Activated CD4-positive, alpha-beta memory T cell treated with anti-CD3 and anti-CD28 coated beads, Interleukin-2, amount 10 ng/mL, durations not matched to agents 7 days and 5 days (primary cell): Measurements from ENCODE around the gene FGF4. TPM values are rescaled to one million over a fixed set of nuclear protein-coding genes. Genes with fewer than 3 reads are reported as not detected.

Experiments used
- CTCF ChIA-PET: fragments of 350-600 bp; sonication (Branson Sonifier 250); formaldehyde crosslinking; loops from one replicate; lab custom pipeline; 2021; ENCODE audit warnings: antibody characterized with exemption, inconsistent platforms; lab: Charles Lee
- POLR2A ChIA-PET: fragments of 350-600 bp; sonication (Branson Sonifier 250); formaldehyde crosslinking; loops from one replicate; lab custom pipeline; 2021; ENCODE audit warnings: antibody characterized with exemption; lab: Charles Lee
- DNase-seq: peaks from one replicate; pipeline ENCODE4 v3.0.0-alpha.2; 2020
- H3K27ac Mint-ChIP-seq: one replicate; pipeline ENCODE4 v1.8.0; 2021; ENCODE audit warnings: mild to moderate bottlenecking, mixed read lengths
- H3K27me3 Mint-ChIP-seq: one replicate; pipeline ENCODE4 v1.8.0; 2021; ENCODE audit warnings: mixed read lengths
- H3K36me3 Mint-ChIP-seq: one replicate; pipeline ENCODE4 v1.8.0; 2021; ENCODE audit warnings: low read depth, mixed read lengths
- H3K4me1 Mint-ChIP-seq: one replicate; pipeline ENCODE4 v1.8.0; 2021; ENCODE audit warnings: mixed read lengths
- H3K4me3 Mint-ChIP-seq: one replicate; pipeline ENCODE4 v1.8.0; 2021; ENCODE audit warnings: mild to moderate bottlenecking, mixed read lengths
- H3K9me3 Mint-ChIP-seq: one replicate; pipeline ENCODE4 v1.8.0; 2021; ENCODE audit warnings: mixed read lengths
- total RNA-seq, 2 experiments: library from RNA; stranded (reverse); gene quantifications; one replicate each; pipeline ENCODE4 v1.2.3, GENCODE V29; 2021

Gene FGF4
- total RNA-seq, 2 experiments from 2014 or later: not detected

GRCh38 chr11:69801513-69802335 is 26.6 kb upstream of the FGF4 start:
- Mint-ChIP-seq H3K27ac (no peak overlapping the region), H3K9me3 (peaks cover 4% of the 10 kb centered on the region), H3K36me3 (no peaks in the 10 kb centered on the region), H3K27me3 (no peaks in the 10 kb centered on the region), H3K4me1 (no peaks in the 10 kb centered on the region), H3K4me3 (no peak overlapping the region)
- POLR2A ChIA-PET: no interaction called here
- CTCF ChIA-PET: no interaction called here
- DNase-seq: no peak

- H3K4me3 Mint-ChIP-seq: no peak overlapping the region
- CTCF ChIA-PET: no interaction called here
- DNase-seq: no peak
- no peaks in the 10 kb centered on the region for H3K4me1 Mint-ChIP-seq
- no peaks in the 10 kb centered on the region for H3K27me3 Mint-ChIP-seq
- H3K27ac Mint-ChIP-seq: no peak overlapping the region
- POLR2A ChIA-PET: no interaction called here
- no peaks in the 10 kb centered on the region for H3K36me3 Mint-ChIP-seq
- H3K9me3 Mint-ChIP-seq: peaks cover 4% of the 10 kb centered on the region
Measured at GRCh38 chr11:69800278-69800677, 25.1 kb upstream of the FGF4 start.

GRCh38 chr11:69799582-69799981 is 24.4 kb upstream of the FGF4 start:
- CTCF ChIA-PET: interaction anchor here (0.6 kb wide), 1 partner anchor 474 kb away, joined by 3 read pairs; no protein-coding TSS in a partner anchor
- POLR2A ChIA-PET: no interaction called here

GRCh38 chr11:69799097-69799496 is 24.0 kb upstream of the FGF4 start:
- no peaks in the 10 kb centered on the region for H3K27me3 Mint-ChIP-seq
- no peak overlapping the region for H3K27ac Mint-ChIP-seq
- CTCF ChIA-PET: interaction anchor here (0.6 kb wide), 1 partner anchor 474 kb away, joined by 3 read pairs; no protein-coding TSS in a partner anchor
- no peaks in the 10 kb centered on the region for H3K4me1 Mint-ChIP-seq
- peaks cover 4% of the 10 kb centered on the region for H3K9me3 Mint-ChIP-seq
- no peaks in the 10 kb centered on the region for H3K36me3 Mint-ChIP-seq
- H3K4me3 Mint-ChIP-seq: no peak overlapping the region
- DNase-seq: no peak
- POLR2A ChIA-PET: no interaction called here

More at GRCh38 chr11:69799582-69799981, 24.4 kb upstream of the FGF4 start:
- Mint-ChIP-seq H3K4me3 (no peak overlapping the region), H3K27ac (no peak overlapping the region), H3K4me1 (no peaks in the 10 kb centered on the region), H3K27me3 (no peaks in the 10 kb centered on the region), H3K36me3 (no peaks in the 10 kb centered on the region), H3K9me3 (peaks cover 4% of the 10 kb centered on the region)
- no peak for DNase-seq

GRCh38 chr11:69797737-69798528 is 22.8 kb upstream of the FGF4 start:
- Mint-ChIP-seq H3K9me3 (peaks cover 4% of the 10 kb centered on the region), H3K4me1 (no peaks in the 10 kb centered on the region), H3K27me3 (no peaks in the 10 kb centered on the region), H3K27ac (no peak overlapping the region), H3K4me3 (no peak overlapping the region), H3K36me3 (no peaks in the 10 kb centered on the region)
- no peak for DNase-seq
- ChIA-PET CTCF (no interaction called here), POLR2A (no interaction called here)

GRCh38 chr11:69797156-69797555 is 22.0 kb upstream of the FGF4 start:
- Mint-ChIP-seq H3K27ac (no peak overlapping the region), H3K27me3 (no peaks in the 10 kb centered on the region), H3K36me3 (no peaks in the 10 kb centered on the region), H3K4me3 (no peak overlapping the region), H3K4me1 (no peaks in the 10 kb centered on the region), H3K9me3 (peaks cover 4% of the 10 kb centered on the region)
- POLR2A ChIA-PET: no interaction called here
- CTCF ChIA-PET: no interaction called here
- DNase-seq: no peak

GRCh38 chr11:69796063-69796462 is 20.9 kb upstream of the FGF4 start:
- H3K36me3 Mint-ChIP-seq: no peaks in the 10 kb centered on the region

GRCh38 chr11:69791276-69792180 is 16.4 kb upstream of the FGF4 start:
- Mint-ChIP-seq H3K27ac (no peak overlapping the region), H3K36me3 (no peaks in the 10 kb centered on the region), H3K9me3 (no peaks in the 10 kb centered on the region), H3K4me3 (no peak overlapping the region), H3K4me1 (no peaks in the 10 kb centered on the region), H3K27me3 (no peaks in the 10 kb centered on the region)
- CTCF ChIA-PET: no interaction called here
- POLR2A ChIA-PET: no interaction called here
- no peak for DNase-seq

More at GRCh38 chr11:69796063-69796462, 20.9 kb upstream of the FGF4 start:
- ChIA-PET CTCF (no interaction called here), POLR2A (no interaction called here)
- Mint-ChIP-seq H3K27ac (no peak overlapping the region), H3K4me3 (no peak overlapping the region), H3K4me1 (no peaks in the 10 kb centered on the region), H3K27me3 (no peaks in the 10 kb centered on the region), H3K9me3 (peaks cover 4% of the 10 kb centered on the region)
- DNase-seq: no peak

- ChIA-PET POLR2A (no interaction called here), CTCF (no interaction called here)
- no peak overlapping the region for H3K4me3 Mint-ChIP-seq
- H3K27ac Mint-ChIP-seq: no peak overlapping the region
- H3K36me3 Mint-ChIP-seq: no peaks in the 10 kb centered on the region
- no peak for DNase-seq
- no peaks in the 10 kb centered on the region for H3K9me3 Mint-ChIP-seq
- no peaks in the 10 kb centered on the region for H3K27me3 Mint-ChIP-seq
- no peaks in the 10 kb centered on the region for H3K4me1 Mint-ChIP-seq
Measured at GRCh38 chr11:69788956-69789355, 13.8 kb upstream of the FGF4 start.

- H3K4me1 Mint-ChIP-seq: no peaks in the 10 kb centered on the region
- no peaks in the 10 kb centered on the region for H3K36me3 Mint-ChIP-seq
- H3K27me3 Mint-ChIP-seq: no peaks in the 10 kb centered on the region
- no peaks in the 10 kb centered on the region for H3K9me3 Mint-ChIP-seq
- H3K4me3 Mint-ChIP-seq: no peak overlapping the region
- ChIA-PET POLR2A (no interaction called here), CTCF (no interaction called here)
- no peak for DNase-seq
- H3K27ac Mint-ChIP-seq: no peak overlapping the region
Measured at GRCh38 chr11:69787906-69788305, 12.8 kb upstream of the FGF4 start.

- DNase-seq: no peak
- Mint-ChIP-seq H3K27ac (no peak overlapping the region), H3K36me3 (no peaks in the 10 kb centered on the region), H3K9me3 (no peaks in the 10 kb centered on the region), H3K27me3 (no peaks in the 10 kb centered on the region), H3K4me3 (no peak overlapping the region), H3K4me1 (no peaks in the 10 kb centered on the region)
- ChIA-PET POLR2A (no interaction called here), CTCF (no interaction called here)
Measured at GRCh38 chr11:69787457-69787856, 12.3 kb upstream of the FGF4 start.

- no peak for DNase-seq
- CTCF ChIA-PET: no interaction called here
- H3K36me3 Mint-ChIP-seq: no peaks in the 10 kb centered on the region
- peaks cover 14% of the 10 kb centered on the region for H3K27me3 Mint-ChIP-seq
- H3K4me1 Mint-ChIP-seq: no peaks in the 10 kb centered on the region
- H3K27ac Mint-ChIP-seq: no peak overlapping the region
- H3K9me3 Mint-ChIP-seq: no peaks in the 10 kb centered on the region
- H3K4me3 Mint-ChIP-seq: no peak overlapping the region
- POLR2A ChIA-PET: no interaction called here
Measured at GRCh38 chr11:69781241-69781640, 6.1 kb upstream of the FGF4 start.

- no peaks in the 10 kb centered on the region for H3K9me3 Mint-ChIP-seq
- ChIA-PET CTCF (interaction anchor here (0.7 kb wide), 3 partner anchors 200 to 1539 kb away, joined by 3 read pairs; no protein-coding TSS in a partner anchor), POLR2A (no interaction called here)
- H3K4me3 Mint-ChIP-seq: no peak overlapping the region
- no peak for DNase-seq
- H3K4me1 Mint-ChIP-seq: no peaks in the 10 kb centered on the region
- H3K27ac Mint-ChIP-seq: no peak overlapping the region
- no peaks in the 10 kb centered on the region for H3K36me3 Mint-ChIP-seq
- peaks cover 22% of the 10 kb centered on the region for H3K27me3 Mint-ChIP-seq
Measured at GRCh38 chr11:69778373-69778772, 3.2 kb upstream of the FGF4 start.
